Astrocyte of the spinal cord (primary cell): ENCODE results near the gene SLC13A2.

Experiments
- DNase-seq: peaks from one replicate; pipeline ENCODE4 v3.0.0; 2011; ENCODE audit warnings: low read depth, low spot score
- H3K4me3 ChIP-seq: 2 replicates; pipeline ENCODE4 v1.5.1; 2011; ENCODE audit warnings: low read depth, mild to moderate bottlenecking, low read length, moderate library complexity
- in situ Hi-C: cut with HindIII; loops from 2 replicates; pipeline ENCODE4 v1.10.0; 2017; ENCODE audit warnings: low sequenced_read_pairs
- TF ChIP-seq, protein P1 (sequence below): IDR thresholded peaks from 2 replicates; pipeline ENCODE4 v1.5.1; 2012; ENCODE audit warnings: low read depth, mild to moderate bottlenecking, low read length, inconsistent platforms

SLC13A2 gene

DNA sequence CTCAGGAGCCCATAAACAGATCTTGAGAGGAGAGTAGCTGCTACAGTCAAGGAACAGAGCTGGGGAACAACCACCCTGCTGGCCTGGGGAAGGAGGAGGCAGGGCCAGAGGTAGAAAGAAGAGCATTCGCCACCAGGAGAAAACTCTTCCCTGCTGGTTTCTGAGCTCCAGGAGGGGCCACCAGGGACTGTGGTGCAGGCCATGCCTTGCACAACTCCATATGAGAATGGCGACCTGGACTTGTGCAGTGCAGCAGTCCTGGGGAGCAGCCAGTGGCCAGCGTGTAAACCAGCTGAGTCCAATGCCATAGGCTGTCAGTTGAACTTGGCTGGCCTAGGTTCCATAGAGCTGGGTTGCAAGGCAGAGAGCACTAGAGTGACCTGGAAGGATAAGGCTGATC lies 11.6 kb downstream of the SLC13A2 start:
- TF ChIP-seq, protein P1, sequence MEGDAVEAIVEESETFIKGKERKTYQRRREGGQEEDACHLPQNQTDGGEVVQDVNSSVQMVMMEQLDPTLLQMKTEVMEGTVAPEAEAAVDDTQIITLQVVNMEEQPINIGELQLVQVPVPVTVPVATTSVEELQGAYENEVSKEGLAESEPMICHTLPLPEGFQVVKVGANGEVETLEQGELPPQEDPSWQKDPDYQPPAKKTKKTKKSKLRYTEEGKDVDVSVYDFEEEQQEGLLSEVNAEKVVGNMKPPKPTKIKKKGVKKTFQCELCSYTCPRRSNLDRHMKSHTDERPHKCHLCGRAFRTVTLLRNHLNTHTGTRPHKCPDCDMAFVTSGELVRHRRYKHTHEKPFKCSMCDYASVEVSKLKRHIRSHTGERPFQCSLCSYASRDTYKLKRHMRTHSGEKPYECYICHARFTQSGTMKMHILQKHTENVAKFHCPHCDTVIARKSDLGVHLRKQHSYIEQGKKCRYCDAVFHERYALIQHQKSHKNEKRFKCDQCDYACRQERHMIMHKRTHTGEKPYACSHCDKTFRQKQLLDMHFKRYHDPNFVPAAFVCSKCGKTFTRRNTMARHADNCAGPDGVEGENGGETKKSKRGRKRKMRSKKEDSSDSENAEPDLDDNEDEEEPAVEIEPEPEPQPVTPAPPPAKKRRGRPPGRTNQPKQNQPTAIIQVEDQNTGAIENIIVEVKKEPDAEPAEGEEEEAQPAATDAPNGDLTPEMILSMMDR = no peak
- in situ Hi-C loops = no loop called here
- no peak overlapping the region for H3K4me3 ChIP-seq
- no peak for DNase-seq

DNA sequence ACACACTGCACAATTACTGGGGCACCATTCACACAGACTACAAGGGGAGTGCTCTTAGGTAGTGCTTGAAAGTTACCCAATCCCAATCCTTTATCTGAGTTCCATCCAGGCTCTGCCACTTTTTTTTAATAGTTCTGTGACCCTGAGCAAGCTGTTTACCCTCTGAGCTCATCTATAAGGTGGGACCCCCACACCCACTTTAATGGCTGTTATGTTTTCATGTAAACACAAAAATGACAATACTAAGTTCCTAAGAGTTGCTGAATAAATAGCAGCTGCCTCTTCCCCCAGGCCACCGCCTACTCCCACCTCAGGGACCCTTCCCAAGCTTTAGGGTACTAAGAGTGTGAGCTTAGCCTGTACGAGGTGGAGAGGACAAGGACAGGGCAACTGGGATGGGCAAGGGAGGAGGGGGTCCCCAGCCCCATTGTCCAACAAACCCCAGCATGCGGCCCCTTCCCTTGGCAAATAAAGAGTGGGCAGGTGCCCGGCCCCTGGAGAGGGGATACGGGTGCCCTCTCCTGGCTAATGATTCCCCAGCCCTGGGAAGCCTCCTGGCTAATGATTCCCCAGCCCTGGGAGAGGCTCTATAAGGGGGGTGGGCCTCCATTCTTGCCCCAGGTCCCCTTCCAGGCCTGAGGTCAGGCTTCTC lies 14.6 kb downstream of the SLC13A2 start:
- in situ Hi-C loops = no loop called here
- TF ChIP-seq, protein P1 = no peak
- DNase-seq = no peak
- H3K4me3 ChIP-seq = no peak overlapping the region

DNA sequence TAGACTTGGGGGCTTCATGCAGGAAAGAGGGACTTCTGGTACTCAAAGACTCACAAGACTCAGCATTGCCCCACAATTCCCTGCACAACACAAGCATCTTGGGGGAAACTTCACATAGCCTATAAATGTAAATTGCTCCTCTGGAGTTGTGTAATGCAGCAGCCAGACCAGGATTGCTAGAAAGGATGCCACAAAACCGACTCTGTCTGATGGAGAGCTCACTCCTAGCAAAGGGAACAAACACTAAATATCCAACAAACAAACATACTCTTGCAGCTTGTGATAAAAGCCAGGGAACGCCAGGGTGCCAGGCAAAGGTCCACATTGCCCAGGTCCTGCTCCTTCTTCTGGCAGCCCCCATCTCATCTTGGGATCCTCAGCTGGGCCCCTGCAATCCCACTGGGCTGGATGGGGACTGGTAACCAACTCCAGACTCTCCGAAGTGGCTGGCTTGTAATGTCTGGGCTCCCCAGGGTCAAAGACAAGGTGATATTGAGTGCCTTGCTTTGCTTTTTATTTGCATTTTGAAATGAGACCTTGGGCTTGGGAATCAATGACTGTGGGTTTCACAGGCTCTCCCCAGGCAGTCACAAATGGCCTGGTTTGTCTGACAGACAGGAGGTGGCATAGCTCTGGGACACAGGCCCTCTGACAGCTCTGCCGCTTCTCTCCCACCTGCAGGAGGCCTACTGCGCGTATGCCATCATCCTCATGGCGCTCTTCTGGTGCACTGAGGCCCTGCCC lies 15.3 kb downstream of the SLC13A2 start:
- in situ Hi-C loops = no loop called here
- no peak for DNase-seq
- H3K4me3 ChIP-seq = no peak overlapping the region
- TF ChIP-seq, protein P1 = no peak

DNA sequence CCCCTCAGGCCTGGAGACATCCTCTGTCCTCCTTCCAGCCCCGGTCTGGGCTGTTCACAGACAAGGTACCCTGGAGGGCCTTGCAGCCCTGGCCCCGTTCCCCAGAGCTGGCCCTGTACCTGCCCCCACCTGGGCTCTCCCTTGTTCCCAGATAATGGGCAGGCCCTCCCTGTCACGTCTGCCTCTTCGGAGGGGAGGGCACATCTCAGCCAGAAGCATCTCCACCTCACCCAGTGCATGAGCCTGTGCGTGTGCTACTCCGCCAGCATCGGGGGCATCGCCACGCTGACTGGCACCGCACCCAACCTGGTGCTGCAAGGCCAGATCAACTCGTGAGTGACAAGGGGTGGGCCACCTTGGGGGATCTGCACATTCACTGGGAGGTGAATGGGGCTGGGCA lies 17.8 kb downstream of the SLC13A2 start:
- in situ Hi-C loops = no loop called here
- TF ChIP-seq, protein P1 = no peak
- DNase-seq = no peak
- H3K4me3 ChIP-seq = no peak overlapping the region

DNA sequence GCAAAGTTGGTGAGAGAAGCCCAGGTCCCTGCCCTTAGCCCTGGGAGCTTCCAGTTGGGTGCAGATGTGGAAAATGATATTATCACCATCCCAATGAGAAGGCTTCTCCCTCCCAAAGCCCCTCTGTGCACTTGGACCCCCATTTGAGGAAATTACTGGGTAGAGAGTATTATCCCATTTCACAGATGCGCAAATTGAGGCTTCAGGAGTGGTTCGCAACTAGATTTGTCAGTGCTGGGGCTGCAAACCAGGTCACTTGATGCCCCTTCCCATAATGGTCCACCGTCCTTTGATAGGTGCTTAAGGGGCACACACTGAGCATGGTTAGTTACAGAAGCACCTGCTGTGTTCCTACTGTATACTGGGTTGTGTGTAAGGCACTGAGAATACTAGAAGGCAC lies 18.4 kb downstream of the SLC13A2 start:
- no peak for DNase-seq
- TF ChIP-seq, protein P1 = no peak
- H3K4me3 ChIP-seq = no peak overlapping the region
- in situ Hi-C loops = no loop called here

DNA sequence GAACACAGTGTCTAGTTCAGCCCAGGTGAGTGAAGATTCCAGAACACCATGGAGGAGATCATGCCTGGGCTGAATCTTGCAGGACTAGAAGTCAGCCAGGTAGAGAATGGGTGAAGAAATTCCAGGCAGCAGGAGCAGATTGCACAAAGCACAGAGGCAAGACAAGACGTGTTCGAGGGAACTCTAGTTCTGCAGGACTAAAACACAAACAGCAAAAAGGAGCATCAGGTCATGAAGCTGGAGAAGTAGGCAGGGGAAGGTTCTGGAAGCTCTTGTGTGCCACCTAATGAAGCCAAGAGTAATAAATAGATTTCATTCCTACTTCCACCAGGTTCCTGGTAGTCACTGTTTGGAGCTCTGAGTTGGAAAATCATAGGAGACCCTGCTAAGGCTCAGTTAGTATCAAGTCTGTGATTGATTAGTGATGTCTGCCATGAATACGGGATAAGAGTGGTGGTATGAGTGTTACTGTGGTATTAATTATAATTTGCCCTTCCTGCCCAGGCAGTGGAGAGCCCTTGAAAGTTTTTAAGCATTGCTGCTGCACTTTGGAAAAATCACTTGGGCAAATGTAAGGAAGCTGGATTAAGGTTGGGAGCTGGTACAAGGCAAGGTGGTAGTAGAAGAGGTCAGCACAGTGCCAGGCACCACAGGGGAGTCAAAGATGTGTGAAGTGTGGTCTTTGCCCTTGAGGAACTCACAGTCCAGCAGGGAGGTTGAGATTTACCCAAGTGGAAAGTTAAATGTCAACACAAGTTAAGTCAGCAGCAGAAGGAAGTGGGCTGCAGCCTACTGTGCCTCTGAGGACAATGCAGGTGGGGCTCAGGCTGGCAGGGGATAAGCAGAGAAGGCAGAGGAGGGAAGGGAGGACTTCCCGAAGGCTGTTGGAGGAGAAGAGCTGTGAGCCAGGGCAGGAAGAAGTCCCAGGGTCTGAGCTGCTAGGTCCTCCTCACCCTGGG lies 19.2 kb downstream of the SLC13A2 start:
- no peak for DNase-seq
- no peak overlapping the region for H3K4me3 ChIP-seq
- TF ChIP-seq, protein P1 = no peak
- in situ Hi-C loops = no loop called here
